ENCODE data around the gene TRIM41.

GRCh38 chr5:181233801-181234454 lies 10.8 kb downstream of the TRIM41 start:
- TF ChIP-seq EZH2 (IDR thresholded peaks at IDR 0.05; ENCODE audit: low read depth, unreplicated experiment) (no peak), CTCF (conservative IDR thresholded peaks at IDR 0.05; ENCODE audit: low read depth in 2 of 2) (no peak), POLR2AphosphoS5 (IDR thresholded peaks at IDR 0.05; ENCODE audit: low read depth) (no peak), STAT1 (IDR thresholded peaks at IDR 0.05; ENCODE audit: unreplicated experiment) (no peak), EZH2phosphoT487 (IDR thresholded peaks at IDR 0.05; ENCODE audit: unreplicated experiment) (no peak), REST (IDR thresholded peaks at IDR 0.05; ENCODE audit: unreplicated experiment) (no peak), ETS1 (IDR thresholded peaks at IDR 0.05) (no peak), ZNF114 (CRISPR knock-in tag; IDR thresholded peaks at IDR 0.05) (no peak), JUNB (IDR thresholded peaks at IDR 0.05; ENCODE audit: unreplicated experiment) (no peak), NANOG (IDR thresholded peaks at IDR 0.05; ENCODE audit: borderline replicate concordance) (no peak), CREB1 (CRISPR knock-in tag; IDR thresholded peaks at IDR 0.05; ENCODE audit: low read depth) (no peak)

All from GM23338 (cell line).